Left lung (tissue), 10 donors: Measurements from ENCODE around the gene PRSS23. TPM values are rescaled to one million over a fixed set of nuclear protein-coding genes. Genes with fewer than 3 reads are reported as not detected.
"Not testable (repeated sequence)": the region's sequence is repeated elsewhere in the genome, so short reads cannot be mapped to it uniquely, and the experiment has no call there.

Experiments
- ATAC-seq: fragments of 200-7000 bp; cut with Tn5 transposase; one replicate; pipeline ENCODE4 v1.9.1; 2020; ENCODE audit warnings: moderate library complexity
- DNase-seq, 4 donors: peaks; one replicate each; pipeline ENCODE4 v3.0.0-alpha.2; 2013 to 2020
- H3K27ac ChIP-seq, 2 donors: fragments of 200-600 bp; sonication (generic) in 1 of 2; one replicate each; pipeline versions ENCODE4 v1.5.0 to v1.8.0; 2020 to 2021
- H3K27me3 ChIP-seq, 2 donors: fragments of 200-600 bp; sonication (generic) in 1 of 2; one replicate each; pipeline versions ENCODE4 v1.5.0 to v1.8.0; 2020 to 2021
- H3K36me3 ChIP-seq, 2 donors: fragments of 200-600 bp; sonication (generic) in 1 of 2; one replicate each; pipeline versions ENCODE4 v1.5.0 to v1.8.0; 2020 to 2021
- H3K4me1 ChIP-seq, 2 donors: fragments of 200-600 bp; one replicate each; pipeline ENCODE4 v1.8.0; 2021
- H3K4me3 ChIP-seq, 2 donors: fragments of 200-600 bp; sonication (generic) in 1 of 2; one replicate each; pipeline versions ENCODE4 v1.5.0 to v1.8.0; 2020 to 2021; ENCODE audit warnings: mild to moderate bottlenecking in 1 of 2
- H3K9me3 ChIP-seq, 2 donors: fragments of 200-600 bp; sonication (generic) in 1 of 2; one replicate each; pipeline versions ENCODE4 v1.5.0 to v1.8.0; 2020 to 2021
- CTCF ChIP-seq, 2 donors: fragments of 200-600 bp; sonication (generic) in 1 of 2; IDR thresholded peaks; one replicate each; pipeline versions ENCODE4 v1.5.0 to v1.8.0; 2021; ENCODE audit warnings: antibody characterized with exemption in 2 of 2
- intact Hi-C, 2 donors: fragments of 100-400 bp; cut with DNase I; formaldehyde crosslinking; loops; one replicate each; pipeline versions ENCODE4 v1.11.2 to v1.14.2; 2022
- polyA plus RNA-seq, 6 donors: library from polyadenylated mRNA; unstranded; fragments of 120-200 nt; gene quantifications; one replicate each; pipeline ENCODE4 v1.2.1, GENCODE V29; 2013; ENCODE audit not compliant: insufficient read length in 6 of 6
- total RNA-seq, 2 donors: library from RNA; stranded (reverse); fragmentation: NEBNext Ultra II Directional; extraction: Animal tissue kit (Norgen Biotek cat#: 25700); gene quantifications; one replicate each; pipeline ENCODE4 v1.2.1, GENCODE V29; 2021
- donor health status: DM: no; HTN: yes; CAD: no.
- donor health status: DM: no; HTN: no; CAD: no.

Gene PRSS23
- total and polyA plus RNA-seq, 8 donors, result 62.9 to 149 (median 74.9) TPM

DNA sequence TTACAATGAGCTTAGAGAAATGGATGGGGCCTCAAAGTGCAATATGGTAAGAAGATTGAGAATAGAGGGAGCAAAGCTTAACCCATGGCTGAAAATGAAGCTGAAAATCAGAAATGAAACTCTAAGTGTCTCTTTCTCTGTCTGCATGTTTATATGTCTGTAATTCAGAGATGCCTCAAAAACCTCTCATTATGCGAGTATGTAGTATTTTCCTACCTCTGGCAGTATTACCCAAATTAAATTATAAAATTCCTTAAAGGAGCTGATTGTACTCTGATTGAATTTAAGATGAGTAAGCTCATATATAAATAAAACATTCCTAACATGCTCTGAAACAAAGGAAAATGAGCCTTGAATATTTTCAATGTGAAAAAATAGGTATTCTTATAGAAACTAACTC is 39.8 kb upstream of the PRSS23 start:
- ATAC-seq, result no peak
- no peak for DNase-seq
- intact Hi-C loops, result no loop called here
- H3K4me1 ChIP-seq, result no peaks in the 10 kb centered on the region
- H3K36me3 ChIP-seq, result no peaks in the 10 kb centered on the region
- H3K27me3 ChIP-seq, result no peaks in the 10 kb centered on the region
- no peak overlapping the region for H3K4me3 ChIP-seq
- H3K9me3 ChIP-seq, result no peaks in the 10 kb centered on the region
- TF ChIP-seq CTCF (IDR thresholded peaks at IDR 0.05), result no peak
- no peak overlapping the region for H3K27ac ChIP-seq

DNA sequence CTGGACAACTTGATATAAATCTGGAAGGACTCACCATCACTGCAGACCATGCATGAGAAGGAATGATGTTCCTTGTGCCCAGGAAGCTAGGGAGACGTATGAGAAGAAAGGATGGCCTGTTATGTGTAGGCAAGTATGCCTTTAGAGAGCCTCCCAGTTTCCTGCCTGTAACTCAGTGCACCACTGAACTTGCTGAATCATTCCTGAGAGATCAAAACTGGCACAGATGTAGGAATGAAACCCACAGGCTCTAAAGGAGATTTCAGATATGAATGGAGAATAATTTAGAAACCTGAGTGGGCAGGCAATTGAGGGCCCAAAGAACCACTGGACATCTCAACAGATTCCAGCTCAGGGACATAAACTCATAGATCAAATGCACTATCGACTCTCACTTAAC is 38.4 kb upstream of the PRSS23 start:
- intact Hi-C loops, result no loop called here

GRCh38 chr11:86765203-86765602 is 35.1 kb upstream of the PRSS23 start:
- ATAC-seq, result no peak
- intact Hi-C loops, result no loop called here
- H3K4me3 ChIP-seq, result no peak overlapping the region
- H3K4me1 ChIP-seq, result no peaks in the 10 kb centered on the region
- no peak overlapping the region for H3K27ac ChIP-seq
- no peaks in the 10 kb centered on the region for H3K27me3 ChIP-seq
- no peaks in the 10 kb centered on the region for H3K9me3 ChIP-seq
- DNase-seq, result no peak
- no peaks in the 10 kb centered on the region for H3K36me3 ChIP-seq
- no peak for TF ChIP-seq CTCF (IDR thresholded peaks at IDR 0.05)

More for the DNA sequence above, 38.4 kb upstream of the PRSS23 start:
- no peak overlapping the region for H3K4me3 ChIP-seq
- no peaks in the 10 kb centered on the region for H3K9me3 ChIP-seq
- H3K27me3 ChIP-seq, result no peaks in the 10 kb centered on the region
- TF ChIP-seq CTCF (IDR thresholded peaks at IDR 0.05), result no peak
- H3K4me1 ChIP-seq, result no peaks in the 10 kb centered on the region
- no peak overlapping the region for H3K27ac ChIP-seq
- no peak for DNase-seq
- no peaks in the 10 kb centered on the region for H3K36me3 ChIP-seq
- no peak for ATAC-seq

GRCh38 chr11:86765878-86766277 is 34.5 kb upstream of the PRSS23 start:
- Histone ChIP-seq H3K9me3 (no peaks in the 10 kb centered on the region), H3K36me3 (no peaks in the 10 kb centered on the region), H3K27ac (no peak overlapping the region), H3K4me3 (no peak overlapping the region), H3K4me1 (no peaks in the 10 kb centered on the region), H3K27me3 (no peaks in the 10 kb centered on the region)
- intact Hi-C loops, result no loop called here
- no peak for ATAC-seq
- TF ChIP-seq CTCF (IDR thresholded peaks at IDR 0.05), result no peak
- DNase-seq, result no peak

- Histone ChIP-seq H3K27ac (no peak overlapping the region), H3K4me3 (no peak overlapping the region), H3K4me1 (no peaks in the 10 kb centered on the region), H3K36me3 (no peaks in the 10 kb centered on the region), H3K27me3 (no peaks in the 10 kb centered on the region), H3K9me3 (no peaks in the 10 kb centered on the region)
- intact Hi-C loops, result no loop called here
- ATAC-seq, result no peak
- TF ChIP-seq CTCF (IDR thresholded peaks at IDR 0.05), result no peak
- DNase-seq, result no peak
Observed at GRCh38 chr11:86769219-86769618, 31.1 kb upstream of the PRSS23 start.

DNA sequence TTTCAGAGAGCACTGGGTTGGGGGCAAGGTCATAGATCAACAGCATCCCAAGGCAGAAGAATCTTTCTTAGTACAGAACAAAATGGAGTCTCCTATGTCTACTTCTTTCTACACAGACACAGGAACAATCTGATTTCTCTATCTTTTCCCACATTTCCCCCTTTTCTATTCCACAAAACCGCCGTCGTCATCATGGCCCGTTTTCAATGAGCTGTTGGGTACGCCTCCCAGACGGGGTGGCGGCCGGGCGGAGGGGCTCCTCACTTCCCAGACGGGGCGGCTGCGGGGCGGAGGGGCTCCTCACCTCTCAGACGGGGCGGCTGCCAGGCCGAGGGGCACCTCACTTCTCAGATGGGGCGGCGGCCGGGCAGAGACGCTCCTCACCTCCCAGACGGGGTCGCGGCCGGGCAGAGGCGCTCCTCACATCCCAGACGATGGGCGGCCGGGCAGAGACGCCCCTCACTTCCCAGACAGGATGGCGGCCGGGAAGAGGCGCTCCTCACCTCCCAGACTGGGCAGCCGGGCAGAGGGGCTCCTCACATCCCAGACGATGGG is 29.8 kb upstream of the PRSS23 start:
- H3K4me3 ChIP-seq, result not testable (repeated sequence)
- DNase-seq, result peak in 1 of 4 donors; percentile 76

More for the DNA sequence above, 29.8 kb upstream of the PRSS23 start:
- ATAC-seq, H3K4me1 ChIP-seq, H3K27ac ChIP-seq, H3K36me3 ChIP-seq, intact Hi-C loops, H3K27me3 ChIP-seq, H3K9me3 ChIP-seq: not testable (repeated sequence)
